Measurements from ENCODE around the gene NDST3.

DNA sequence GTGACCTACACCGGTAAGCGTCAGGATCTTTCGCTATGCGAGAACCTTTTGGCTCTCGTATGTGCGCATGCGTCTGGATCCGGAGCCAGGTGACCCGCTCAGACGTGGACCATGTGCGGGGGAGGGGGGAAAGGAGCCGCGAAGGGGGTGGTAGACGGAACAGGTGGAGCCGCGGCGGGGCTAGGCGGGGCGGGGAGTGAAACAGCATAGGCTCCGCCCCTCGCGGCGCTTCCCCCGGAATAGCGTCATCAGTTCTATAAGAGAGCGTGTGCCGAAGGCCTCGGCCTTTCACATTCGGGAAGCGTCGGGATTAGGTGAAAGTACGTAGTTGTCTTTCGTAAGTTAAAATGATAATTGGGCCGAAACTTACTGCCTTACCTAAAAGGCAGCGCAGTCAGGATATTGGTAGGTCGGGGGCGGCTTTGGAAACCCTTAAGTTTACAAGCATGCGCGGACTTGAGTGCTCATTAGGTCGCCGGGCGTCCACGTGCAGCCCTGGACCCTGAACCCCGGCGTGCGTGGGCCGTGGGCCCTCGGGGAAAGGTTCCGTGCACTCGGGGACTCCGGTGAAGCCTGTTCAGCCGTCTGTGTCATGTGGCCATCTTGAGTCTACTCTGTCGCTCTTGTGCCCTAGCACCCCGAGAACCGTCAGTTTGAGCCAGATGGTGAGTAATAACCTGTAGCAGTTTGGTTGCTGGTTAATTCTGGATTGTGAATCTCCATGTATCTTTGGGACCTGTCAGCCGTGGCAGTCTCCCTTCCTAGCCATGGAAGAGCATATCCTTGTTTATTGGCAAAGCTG lies 244.4 kb downstream of the NDST3 start:
- TF ChIP-seq POLR2A (IDR thresholded peaks at IDR 0.05; ENCODE audit: low read depth) (peak; percentile 83), POLR2AphosphoS5 (IDR thresholded peaks at IDR 0.05) (peak; percentile 93 to 97)
- TF ChIP-seq, protein P1, sequence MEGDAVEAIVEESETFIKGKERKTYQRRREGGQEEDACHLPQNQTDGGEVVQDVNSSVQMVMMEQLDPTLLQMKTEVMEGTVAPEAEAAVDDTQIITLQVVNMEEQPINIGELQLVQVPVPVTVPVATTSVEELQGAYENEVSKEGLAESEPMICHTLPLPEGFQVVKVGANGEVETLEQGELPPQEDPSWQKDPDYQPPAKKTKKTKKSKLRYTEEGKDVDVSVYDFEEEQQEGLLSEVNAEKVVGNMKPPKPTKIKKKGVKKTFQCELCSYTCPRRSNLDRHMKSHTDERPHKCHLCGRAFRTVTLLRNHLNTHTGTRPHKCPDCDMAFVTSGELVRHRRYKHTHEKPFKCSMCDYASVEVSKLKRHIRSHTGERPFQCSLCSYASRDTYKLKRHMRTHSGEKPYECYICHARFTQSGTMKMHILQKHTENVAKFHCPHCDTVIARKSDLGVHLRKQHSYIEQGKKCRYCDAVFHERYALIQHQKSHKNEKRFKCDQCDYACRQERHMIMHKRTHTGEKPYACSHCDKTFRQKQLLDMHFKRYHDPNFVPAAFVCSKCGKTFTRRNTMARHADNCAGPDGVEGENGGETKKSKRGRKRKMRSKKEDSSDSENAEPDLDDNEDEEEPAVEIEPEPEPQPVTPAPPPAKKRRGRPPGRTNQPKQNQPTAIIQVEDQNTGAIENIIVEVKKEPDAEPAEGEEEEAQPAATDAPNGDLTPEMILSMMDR (IDR thresholded peaks at IDR 0.05) = no peak

Data from esophagus muscularis mucosa (tissue), 3 donors.